ENCODE results near the gene SCAMP4.
A peak's percentile ranks its signal among the peaks of the same experiment; 100 is the strongest.

Gene SCAMP4

GRCh38 chr19:1938071-1938470 is 32.9 kb downstream of the SCAMP4 start:
- no peak for DNase-seq (ENCODE audit: low read depth)

DNA sequence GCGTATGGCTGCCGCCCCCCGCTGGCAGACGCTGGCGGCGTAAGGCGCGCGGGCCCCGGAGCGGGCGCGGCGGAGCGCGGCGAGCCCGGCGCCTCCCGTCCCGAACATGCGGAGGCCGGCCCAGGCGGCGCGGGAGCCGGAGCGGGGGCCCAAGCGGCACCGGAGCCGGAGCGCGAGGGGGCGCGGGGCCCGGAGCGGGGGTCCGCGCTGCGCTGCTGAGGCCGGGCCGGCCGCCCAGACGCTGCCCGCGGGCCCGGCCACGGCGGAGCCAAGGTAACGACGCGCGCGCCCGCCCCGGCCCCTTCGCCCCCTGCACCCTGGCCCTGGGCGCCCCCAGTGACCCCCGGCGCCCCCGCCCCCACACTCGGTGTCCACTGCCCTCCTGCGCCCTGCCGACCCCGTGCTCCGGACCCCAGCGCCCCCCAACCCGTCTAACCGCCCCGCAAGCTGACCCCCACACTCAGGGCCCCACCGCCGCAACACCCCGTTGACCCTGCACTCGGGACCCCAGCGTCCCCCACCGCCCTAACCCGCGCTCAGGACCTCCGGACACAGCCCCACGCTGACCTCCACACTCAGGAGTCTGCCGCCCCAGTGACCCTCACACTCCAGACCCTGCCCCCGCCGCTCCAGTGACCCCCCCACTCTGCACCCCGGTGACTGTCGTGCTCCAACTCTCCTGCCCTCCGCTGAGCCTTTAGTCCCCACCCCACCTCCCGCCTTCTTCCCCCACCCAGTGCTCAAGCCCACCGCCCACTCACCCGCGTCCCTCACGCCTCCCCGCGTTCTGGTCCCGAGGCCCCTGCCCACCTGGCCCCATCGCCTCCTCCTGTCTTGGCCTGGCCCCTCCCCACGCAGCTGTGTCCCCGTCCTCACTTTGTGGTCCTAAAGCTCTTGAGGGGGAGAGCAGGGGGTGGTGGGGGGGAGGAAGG is 36.2 kb downstream of the SCAMP4 start, which contains the start of gene CSNK1G2:
Gene CSNK1G2 (plus strand): TSS at position 27 of the 932 bp plus-strand sequence. CDS start 28,601 bp downstream, outside the sequence.
- DNase-seq (ENCODE audit: low read depth), result no peak

GRCh38 chr19:1942078-1942933 is 37.1 kb downstream of the SCAMP4 start:
- DNase-seq (ENCODE audit: low read depth), result peak; percentile 78

DNA sequence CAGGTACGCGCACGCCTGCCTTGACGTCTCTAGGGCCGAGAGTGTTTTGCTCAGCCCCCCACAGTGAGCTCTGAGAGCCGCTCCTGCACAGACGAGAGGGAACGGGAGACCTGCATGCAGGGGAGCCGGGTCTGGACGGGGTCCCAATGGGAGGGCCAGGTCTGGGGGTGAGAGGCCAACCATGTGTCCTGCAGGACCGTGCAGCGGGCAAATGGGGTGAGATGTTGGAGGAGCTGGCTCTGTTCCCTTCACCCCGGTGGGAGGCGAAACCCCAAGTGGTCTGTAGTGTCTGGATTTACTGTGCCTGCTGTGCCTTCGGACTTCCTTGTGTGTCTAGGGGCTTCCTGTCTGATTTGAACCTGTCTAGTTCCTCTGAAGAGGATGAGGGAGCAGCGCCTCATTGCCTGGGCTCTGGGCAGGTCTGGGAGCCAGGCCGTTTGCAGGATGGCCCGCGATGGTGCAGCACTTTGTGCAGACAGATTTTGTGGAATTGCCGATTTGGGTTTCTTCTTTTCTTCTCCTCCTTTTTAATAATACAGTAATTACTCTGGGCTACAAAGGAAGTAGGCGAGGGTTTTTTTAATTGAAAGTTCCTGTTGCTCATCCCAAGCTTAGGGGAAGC is 37.8 kb downstream of the SCAMP4 start:
- DNase-seq (ENCODE audit: low read depth), result no peak

DNA sequence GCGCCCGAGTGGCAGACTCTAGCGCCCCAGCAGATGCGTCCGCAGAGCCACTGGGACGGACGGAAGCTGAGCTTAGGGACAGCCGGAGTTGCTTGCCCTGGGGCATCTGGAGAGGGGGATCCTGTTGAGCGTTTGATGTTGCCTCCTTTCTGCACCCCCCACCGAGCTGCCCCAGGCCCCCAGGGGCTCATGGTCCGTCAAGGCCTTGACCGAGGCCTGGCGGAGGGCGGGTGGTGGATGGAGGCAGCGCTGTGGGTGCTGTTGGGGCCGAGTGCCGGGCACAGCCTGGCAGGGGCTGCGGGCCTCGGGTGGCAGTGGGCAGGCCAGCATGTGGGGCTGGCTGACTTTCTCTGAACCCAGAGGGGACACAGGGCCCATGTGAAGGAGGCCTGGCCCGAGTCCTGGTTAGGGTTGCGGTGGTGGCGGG is 38.5 kb downstream of the SCAMP4 start:
- DNase-seq (ENCODE audit: low read depth), result no peak

GRCh38 chr19:1944088-1944915 is 39.1 kb downstream of the SCAMP4 start:
- DNase-seq (ENCODE audit: low read depth), result no peak

DNA sequence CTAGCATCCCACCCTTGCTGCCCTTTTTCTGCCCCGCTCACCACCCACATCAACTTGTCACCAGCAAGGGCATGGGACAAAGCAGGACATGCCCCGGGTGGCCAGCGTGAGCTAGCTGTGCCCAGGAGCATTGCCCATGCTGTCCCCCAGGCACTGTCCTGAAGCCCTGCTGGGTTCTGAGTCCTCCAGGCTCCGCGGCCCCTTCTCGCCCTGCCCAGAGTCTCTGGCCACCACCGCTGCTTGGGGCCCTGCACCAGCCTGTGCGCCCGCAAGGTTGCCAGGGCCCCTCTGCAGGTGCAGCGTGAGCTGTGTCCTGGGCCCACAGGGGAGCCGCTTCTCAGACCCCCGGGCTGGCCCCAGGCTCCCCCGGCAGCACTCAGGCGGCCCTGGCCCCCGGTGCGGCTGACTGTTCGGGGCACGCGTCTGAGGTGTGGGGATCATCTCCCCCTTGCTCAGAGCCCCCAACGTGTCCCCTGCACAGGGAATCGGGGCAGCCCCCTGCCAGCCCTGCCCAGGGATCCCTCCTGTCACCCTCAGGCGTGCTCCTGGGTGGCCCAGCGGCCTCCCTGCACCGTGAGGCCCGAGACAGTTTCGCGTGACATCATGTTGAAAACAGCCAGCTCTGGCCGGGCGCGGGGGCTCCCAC is 39.8 kb downstream of the SCAMP4 start:
- DNase-seq (ENCODE audit: low read depth), result no peak

- DNase-seq (ENCODE audit: low read depth), result no peak
Observed at GRCh38 chr19:1945899-1946298, 40.7 kb downstream of the SCAMP4 start.

- DNase-seq (ENCODE audit: low read depth), result no peak
Observed at GRCh38 chr19:1947651-1948209, 42.5 kb downstream of the SCAMP4 start.

DNA sequence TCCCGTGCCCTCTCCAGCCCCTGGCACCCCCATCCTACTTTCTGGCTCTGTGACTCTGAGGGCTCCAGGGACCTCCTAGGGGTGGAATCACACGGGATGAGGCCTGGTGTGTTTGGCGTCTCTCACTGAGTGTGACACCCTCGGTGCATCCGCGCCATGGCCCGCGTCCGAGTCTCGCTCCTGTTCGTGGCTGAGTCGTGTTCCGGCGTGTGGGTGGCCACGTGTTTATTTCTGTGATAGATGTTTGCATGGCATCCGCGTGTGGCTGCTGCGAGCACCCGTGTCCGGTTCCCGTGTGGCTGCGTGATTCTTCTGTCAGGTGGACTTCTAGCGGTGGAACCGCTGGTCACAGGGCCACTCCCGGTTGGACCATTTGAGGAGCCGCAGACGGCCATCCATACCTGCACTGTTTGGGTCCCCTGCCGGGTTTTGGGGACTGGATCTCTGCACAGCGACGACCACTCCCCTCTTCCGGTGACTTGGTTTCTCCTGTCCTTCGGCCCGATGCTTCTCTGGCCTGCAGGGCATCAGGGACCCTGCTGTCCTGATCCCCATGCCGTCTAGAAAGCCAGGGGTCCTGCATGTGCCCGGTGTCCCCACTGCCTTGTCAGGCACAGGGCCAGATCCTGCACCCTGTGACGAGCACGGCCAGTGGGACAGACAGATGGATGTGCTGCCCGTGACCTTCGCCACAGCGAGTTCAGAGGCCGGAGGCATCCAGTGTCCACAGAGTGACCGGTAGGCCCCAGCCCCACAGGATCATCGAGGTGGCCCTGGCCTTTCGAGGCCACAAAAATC is 44.3 kb downstream of the SCAMP4 start:
- DNase-seq (ENCODE audit: low read depth), result no peak

- DNase-seq (ENCODE audit: low read depth), result no peak
Observed at GRCh38 chr19:1950640-1951039, 45.4 kb downstream of the SCAMP4 start.

GRCh38 chr19:1952635-1953034 is 47.4 kb downstream of the SCAMP4 start:
- no peak for DNase-seq (ENCODE audit: low read depth)

- no peak for DNase-seq (ENCODE audit: low read depth)
Observed at GRCh38 chr19:1953037-1953436, 47.8 kb downstream of the SCAMP4 start.

GRCh38 chr19:1953441-1954094 is 48.4 kb downstream of the SCAMP4 start:
- no peak for DNase-seq (ENCODE audit: low read depth)

- DNase-seq (ENCODE audit: low read depth), result no peak
Observed at GRCh38 chr19:1954532-1954933, 49.3 kb downstream of the SCAMP4 start.

DNA sequence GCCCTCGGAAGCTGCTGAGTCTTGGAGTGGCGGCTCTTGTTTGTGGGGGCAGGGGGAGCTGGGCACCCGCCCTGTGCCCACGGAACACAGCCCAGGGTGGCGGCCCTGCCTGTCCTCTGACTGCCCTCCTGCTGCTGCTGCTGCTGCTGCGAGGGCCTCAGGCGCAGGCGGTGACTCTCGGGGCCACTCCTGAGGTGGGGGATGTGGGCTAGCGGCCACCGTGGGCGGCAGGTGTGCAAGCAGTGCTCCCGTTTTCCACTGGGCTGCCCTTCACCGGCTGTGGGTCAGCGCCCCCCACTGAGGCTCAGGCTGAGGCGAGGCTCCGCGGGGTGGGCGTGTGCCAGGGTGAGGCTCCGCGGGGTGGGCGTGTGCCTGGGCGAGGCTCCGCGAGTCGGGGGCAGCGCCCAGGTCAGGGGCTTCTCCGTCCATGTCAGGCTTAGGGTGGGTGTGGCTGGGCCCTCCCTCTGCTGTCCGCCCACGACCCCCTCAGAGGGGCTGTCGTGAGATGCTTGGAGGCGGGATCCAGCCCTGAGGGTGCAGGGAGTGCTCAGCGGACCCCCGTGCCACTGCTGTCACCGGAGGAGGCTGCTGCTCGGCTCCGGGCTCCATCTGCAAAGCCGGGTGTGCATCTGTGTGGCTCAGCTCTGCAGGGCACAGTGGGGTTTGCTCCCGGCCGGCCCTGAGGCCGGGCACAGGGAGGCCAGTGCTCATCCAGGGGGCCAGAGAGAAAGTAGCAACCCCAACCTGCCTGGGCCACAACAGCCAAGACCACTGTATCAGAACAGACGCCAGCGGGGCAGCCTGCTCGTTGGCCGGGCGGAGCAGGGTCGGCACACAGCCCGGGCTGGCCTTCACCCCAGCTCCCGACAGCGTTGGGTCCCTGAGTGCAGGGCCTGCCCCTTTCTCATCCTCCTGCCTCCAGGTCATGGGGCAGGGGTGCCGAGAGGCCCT is 50.2 kb downstream of the SCAMP4 start:
- DNase-seq (ENCODE audit: low read depth), result no peak

DNA sequence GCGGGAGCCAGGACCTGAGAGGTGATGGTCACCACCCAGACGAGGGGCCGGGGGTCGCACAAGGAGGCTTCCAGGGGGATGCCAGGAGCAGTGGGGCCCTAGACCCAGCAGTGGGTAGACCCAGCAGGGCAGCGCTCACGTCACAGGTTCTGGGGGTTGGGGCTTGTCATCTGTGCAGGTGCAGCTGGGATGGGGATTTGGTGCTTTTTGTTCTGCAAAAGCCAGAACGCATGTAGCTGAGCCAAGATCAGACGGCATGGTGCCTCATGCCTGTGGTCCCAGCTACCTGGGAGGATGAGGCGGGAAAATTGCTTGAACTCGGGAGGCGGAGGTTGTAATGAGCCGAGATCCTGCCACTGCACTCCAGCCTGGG is 50.9 kb downstream of the SCAMP4 start:
- no peak for DNase-seq (ENCODE audit: low read depth)

DNA sequence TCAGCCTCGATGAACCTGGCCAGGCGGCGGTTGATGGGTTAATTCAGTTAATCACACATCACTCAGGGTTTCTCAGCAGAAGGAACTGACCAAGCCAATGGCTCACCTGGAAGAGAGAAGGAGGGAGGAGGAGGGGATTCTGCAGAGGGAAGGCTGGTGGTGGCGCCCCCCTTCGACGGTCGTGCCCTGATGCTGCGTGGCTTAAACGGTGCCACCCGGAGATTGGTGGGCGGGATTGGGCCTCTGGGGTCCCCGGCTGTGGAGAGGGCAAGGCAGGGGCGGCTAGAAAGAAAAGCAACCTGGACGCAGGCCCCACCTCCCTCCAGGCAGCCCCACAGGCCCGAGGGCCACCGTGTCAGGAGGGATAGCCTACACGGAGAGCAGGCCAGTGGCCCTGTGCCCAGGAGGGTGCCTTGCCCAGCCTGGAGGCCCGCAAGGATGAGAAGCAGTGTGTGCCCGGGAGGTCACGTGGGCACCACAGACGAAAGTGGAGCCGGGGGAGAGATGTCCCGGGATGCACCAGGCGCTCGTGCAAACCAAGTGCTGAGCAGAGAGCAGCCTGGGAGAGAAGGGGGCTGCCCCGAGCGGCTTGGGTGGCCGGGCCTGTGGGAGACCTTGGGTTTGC is 51.8 kb downstream of the SCAMP4 start:
- DNase-seq (ENCODE audit: low read depth), result no peak

All from T-helper 22 cell (primary cell).